Measurements from ENCODE around the gene PSORS1C1.

DNA sequence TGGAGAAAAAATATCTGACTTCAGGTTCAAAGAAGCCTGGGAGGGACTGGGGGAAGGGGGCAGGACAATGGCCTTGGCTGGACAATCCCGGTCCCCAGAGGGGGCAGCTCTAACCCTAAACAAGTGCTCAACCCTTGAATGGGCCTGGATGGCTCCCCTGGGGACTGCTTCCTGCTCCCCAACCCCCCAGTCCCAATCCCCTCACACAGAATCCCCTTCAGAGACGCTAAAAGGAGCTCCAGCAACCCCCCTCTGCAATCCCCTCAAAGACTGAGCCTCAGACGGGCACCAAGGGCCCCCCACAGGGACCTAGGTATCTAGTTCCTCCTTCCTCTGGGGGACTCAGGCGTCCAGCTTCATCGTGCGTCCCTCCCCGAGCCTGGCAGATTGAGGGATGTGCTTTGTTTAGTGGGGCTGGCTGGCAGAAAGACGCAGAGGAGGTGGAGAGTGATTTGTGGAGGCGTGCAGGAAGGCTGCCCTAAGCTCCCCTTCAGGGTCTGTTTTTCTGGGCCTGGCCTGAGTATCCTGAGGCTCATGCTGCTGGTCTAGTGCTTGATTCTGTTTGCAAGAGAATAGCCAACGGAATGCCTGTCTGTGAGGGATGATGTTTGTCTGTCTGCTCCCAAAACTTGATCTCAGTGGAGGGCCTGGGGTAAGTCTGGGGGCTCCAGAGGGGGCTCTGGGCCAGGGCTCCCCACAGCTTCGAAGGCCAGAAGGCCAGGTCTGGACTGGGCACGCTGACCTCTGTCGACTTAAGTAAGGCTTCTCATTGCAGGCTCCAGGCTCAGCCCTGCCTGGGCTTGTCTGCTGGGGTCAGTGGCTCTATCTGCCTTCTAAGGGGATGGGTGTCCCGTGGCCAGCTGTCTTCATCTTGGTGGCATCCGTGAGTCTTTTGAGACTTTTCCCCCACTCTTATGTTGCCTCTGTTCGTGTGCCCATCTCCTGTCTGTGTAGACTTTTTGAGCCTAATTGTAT is 57.6 kb downstream of the PSORS1C1 start:
- TF ChIP-seq, protein P1, sequence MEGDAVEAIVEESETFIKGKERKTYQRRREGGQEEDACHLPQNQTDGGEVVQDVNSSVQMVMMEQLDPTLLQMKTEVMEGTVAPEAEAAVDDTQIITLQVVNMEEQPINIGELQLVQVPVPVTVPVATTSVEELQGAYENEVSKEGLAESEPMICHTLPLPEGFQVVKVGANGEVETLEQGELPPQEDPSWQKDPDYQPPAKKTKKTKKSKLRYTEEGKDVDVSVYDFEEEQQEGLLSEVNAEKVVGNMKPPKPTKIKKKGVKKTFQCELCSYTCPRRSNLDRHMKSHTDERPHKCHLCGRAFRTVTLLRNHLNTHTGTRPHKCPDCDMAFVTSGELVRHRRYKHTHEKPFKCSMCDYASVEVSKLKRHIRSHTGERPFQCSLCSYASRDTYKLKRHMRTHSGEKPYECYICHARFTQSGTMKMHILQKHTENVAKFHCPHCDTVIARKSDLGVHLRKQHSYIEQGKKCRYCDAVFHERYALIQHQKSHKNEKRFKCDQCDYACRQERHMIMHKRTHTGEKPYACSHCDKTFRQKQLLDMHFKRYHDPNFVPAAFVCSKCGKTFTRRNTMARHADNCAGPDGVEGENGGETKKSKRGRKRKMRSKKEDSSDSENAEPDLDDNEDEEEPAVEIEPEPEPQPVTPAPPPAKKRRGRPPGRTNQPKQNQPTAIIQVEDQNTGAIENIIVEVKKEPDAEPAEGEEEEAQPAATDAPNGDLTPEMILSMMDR (IDR thresholded peaks at IDR 0.05; ENCODE audit: low read depth, low read length) = no peak
- TF ChIP-seq POLR2A (IDR thresholded peaks at IDR 0.05; ENCODE audit: extremely low read depth, insufficient read length) = no peak
- no peak for TF ChIP-seq MYC (IDR thresholded peaks at IDR 0.05; ENCODE audit: low read depth, low read length)
